SK-N-MC (cell line): ENCODE data around the gene IQCE.

ENCODE experiments used
- EZH2 ChIP-seq: fragments of 200-600 bp; sonication (generic); IDR thresholded peaks from one replicate; pipeline ENCODE4 v1.6.1; 2017; ENCODE audit warnings: antibody characterized with exemption
- POLR2AphosphoS5 ChIP-seq: IDR thresholded peaks from 2 replicates; pipeline ENCODE4 v1.6.1; 2012; ENCODE audit warnings: mild to moderate bottlenecking, low read depth, low read length, borderline replicate concordance

DNA sequence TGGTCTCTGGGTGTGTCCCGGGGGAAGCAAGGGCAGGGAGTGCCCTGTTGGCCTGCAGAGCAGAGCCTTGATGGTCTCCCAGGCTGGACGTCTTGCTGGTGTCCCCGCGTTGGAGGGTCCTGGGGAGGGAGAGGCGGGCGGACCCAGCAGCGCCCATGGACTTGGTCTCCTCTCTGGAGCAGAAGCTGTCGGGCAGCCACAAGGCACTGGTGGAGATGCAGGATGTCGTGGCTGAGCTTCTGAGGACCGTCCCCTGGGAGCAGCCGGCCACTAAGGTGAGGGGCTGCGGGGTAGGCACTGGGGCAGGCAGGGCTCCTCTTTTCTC is 93.9 kb downstream of the IQCE start:
- TF ChIP-seq POLR2AphosphoS5 (no peak), EZH2 (no peak)
